ENCODE measurements around the gene LEAP2. TPM values are rescaled to one million over a fixed set of nuclear protein-coding genes. Genes with fewer than 3 reads are reported as not detected.

The LEAP2 gene
- polyA plus RNA-seq, 3 donors, result 3.5 to 7.6 (median 3.7) TPM

Other genes starting within 250 kb of the LEAP2 start
- not detected for gene IL13, start 215.5 kb upstream of the LEAP2 start, polyA plus RNA-seq (ENCODE audit: insufficient read length in 3 of 3)
- gene IL4, start 199.7 kb upstream of the LEAP2 start, polyA plus RNA-seq (ENCODE audit: insufficient read length in 3 of 3), result not detected
- 10 to 100 TPM; 22.2 to 25.4 (median 23.5) TPM for gene KIF3A, start 136.1 kb upstream of the LEAP2 start, polyA plus RNA-seq (ENCODE audit: insufficient read length in 3 of 3)
- 1 to 10 TPM; 2.6 to 4.2 (median 3.0) TPM for gene CCNI2, start 126.2 kb upstream of the LEAP2 start, polyA plus RNA-seq (ENCODE audit: insufficient read length in 3 of 3)
- gene SEPTIN8, start 96.4 kb upstream of the LEAP2 start, polyA plus RNA-seq (ENCODE audit: insufficient read length in 3 of 3), result 10 to 100 TPM; 71.8 to 78.7 (median 78.5) TPM
- gene SOWAHA, start 60.4 kb upstream of the LEAP2 start, polyA plus RNA-seq (ENCODE audit: insufficient read length in 3 of 3), result 1 to 10 TPM; 4.2 to 4.5 (median 4.3) TPM
- gene SHROOM1, start 43.0 kb upstream of the LEAP2 start, polyA plus RNA-seq (ENCODE audit: insufficient read length in 3 of 3), result 10 to 100 TPM; 10.8 to 19.7 (median 11.6) TPM
- 1 to 10 TPM; 1.5 to 2.0 (median 1.7) TPM for gene GDF9, start 7.2 kb upstream of the LEAP2 start, polyA plus RNA-seq (ENCODE audit: insufficient read length in 3 of 3)
- 100 to 1,000 TPM; 171 to 198 (median 186) TPM for gene UQCRQ, start 7.0 kb upstream of the LEAP2 start, polyA plus RNA-seq (ENCODE audit: insufficient read length in 3 of 3)
- 10 to 100 TPM; 56.9 to 63.9 (median 61.0) TPM for gene AFF4, start 90.0 kb downstream of the LEAP2 start, polyA plus RNA-seq (ENCODE audit: insufficient read length in 3 of 3)
- 10 to 100 TPM; 38.1 to 39.7 (median 38.1) TPM for gene ZCCHC10, start 152.9 kb downstream of the LEAP2 start, polyA plus RNA-seq (ENCODE audit: insufficient read length in 3 of 3)
- 100 to 1,000 TPM; 152 to 160 (median 160) TPM for gene HSPA4, start 178.3 kb downstream of the LEAP2 start, polyA plus RNA-seq (ENCODE audit: insufficient read length in 3 of 3)